Keratinocyte (primary cell): ENCODE measurements around the gene BCAT1. TPM values are rescaled to one million over a fixed set of nuclear protein-coding genes. Genes with fewer than 3 reads are reported as not detected.

Source experiments
- DNase-seq: peaks from one replicate; pipeline ENCODE4 v3.0.0-alpha.2; 2011; ENCODE audit warnings: low read depth, missing footprints, low spot score
- FAIRE-seq: peaks from 2 replicates; lab custom pipeline; 2011; peaks lifted over from hg19 to GRCh38; lab: Jason Lieb, UNC
- H2AFZ ChIP-seq: 2 replicates; pipeline ENCODE4 v1.6.0; 2012; ENCODE audit warnings: low read length, control low read depth, inconsistent platforms; ENCODE audit not compliant: control insufficient read depth
- H3K27ac ChIP-seq: 2 replicates; pipeline ENCODE4 v1.5.1; 2011; ENCODE audit warnings: low read length; ENCODE audit not compliant: control insufficient read depth, insufficient read depth
- H3K27me3 ChIP-seq: 3 replicates; pipeline ENCODE4 v1.6.0; 2011; ENCODE audit warnings: low read length; ENCODE audit not compliant: control insufficient read depth, insufficient read depth; ENCODE audit errors: extremely low read depth
- H3K36me3 ChIP-seq, 2 experiments: 2 replicates in 1 of 2; 3 replicates in 1 of 2; pipeline ENCODE4 v1.5.1; 2011; ENCODE audit warnings: low read length in 2 of 2, mild to moderate bottlenecking in 1 of 2; ENCODE audit not compliant: control insufficient read depth in 2 of 2, insufficient read depth in 2 of 2; ENCODE audit errors: extremely low read depth in 1 of 2
- H3K4me1 ChIP-seq: 3 replicates; pipeline ENCODE4 v1.5.1; 2011; ENCODE audit warnings: low read length; ENCODE audit not compliant: control insufficient read depth, insufficient read depth; ENCODE audit errors: extremely low read depth
- H3K4me2 ChIP-seq: 3 replicates; pipeline ENCODE4 v1.6.0; 2011; ENCODE audit warnings: low read depth, low read length; ENCODE audit not compliant: control insufficient read depth, insufficient read depth; ENCODE audit errors: extremely low read depth
- H3K4me3 ChIP-seq, 3 experiments: fragments of 200-600 bp in 1 of 3; sonication (generic) in 1 of 3; 2 replicates in 2 of 3; 3 replicates in 1 of 3; pipeline ENCODE4 v1.5.1; 2011 to 2016; ENCODE audit warnings: low read length in 3 of 3, mild to moderate bottlenecking in 3 of 3, control low read depth in 2 of 3, inconsistent platforms in 1 of 3, low read depth in 1 of 3, mixed read lengths in 1 of 3, mixed run types in 1 of 3, moderate library complexity in 1 of 3; ENCODE audit not compliant: control insufficient read depth in 2 of 3, insufficient read depth in 2 of 3; ENCODE audit errors: extremely low read depth in 1 of 3
- H3K79me2 ChIP-seq: 2 replicates; pipeline ENCODE4 v1.6.0; 2012; ENCODE audit warnings: low read length; ENCODE audit not compliant: control insufficient read depth, insufficient read depth
- H3K9ac ChIP-seq: 3 replicates; pipeline ENCODE4 v1.6.0; 2011; ENCODE audit warnings: low read length; ENCODE audit not compliant: control insufficient read depth, insufficient read depth; ENCODE audit errors: extremely low read depth
- H3K9me1 ChIP-seq: 3 replicates; pipeline ENCODE4 v1.6.0; 2011; ENCODE audit warnings: low read length; ENCODE audit not compliant: control insufficient read depth, insufficient read depth; ENCODE audit errors: extremely low read depth
- H3K9me3 ChIP-seq: 2 replicates; pipeline ENCODE4 v1.5.1; 2012; ENCODE audit warnings: low read depth, low read length; ENCODE audit not compliant: control insufficient read depth
- H4K20me1 ChIP-seq: 3 replicates; pipeline ENCODE4 v1.6.0; 2011; ENCODE audit warnings: low read length; ENCODE audit not compliant: control insufficient read depth, insufficient read depth; ENCODE audit errors: extremely low read depth
- CTCF ChIP-seq, 3 experiments: IDR thresholded peaks in 1 of 3; conservative IDR thresholded peaks in 1 of 3; optimal IDR thresholded peaks in 1 of 3; 2 replicates in 2 of 3; 3 replicates in 1 of 3; pipeline versions ENCODE3 to v1.5.1; 2011; ENCODE audit warnings: low read length in 3 of 3, mild to moderate bottlenecking in 3 of 3, moderate library complexity in 2 of 3, control low read depth in 1 of 3, inconsistent platforms in 1 of 3; ENCODE audit not compliant: insufficient read depth in 2 of 3; ENCODE audit errors: extremely low read depth in 1 of 3
- EZH2 ChIP-seq: IDR thresholded peaks from one replicate; pipeline ENCODE4 v1.6.1; 2012; ENCODE audit warnings: inconsistent platforms, mild to moderate bottlenecking, low read length, moderate library complexity
- dilution Hi-C: fragments of 300-500 bp; cut with MboI; formaldehyde crosslinking; loops from one replicate; pipeline ENCODE4 v1.7.0; 2020; ENCODE audit warnings: low sequenced_read_pairs; ENCODE audit not compliant: extremely low pct_ligation_motif_present
- polyA plus RNA-seq, 5 experiments: library from polyadenylated mRNA; depleted of rRNA in 3 of 5; stranded (reverse) in 3 of 5; stranded (forward) in 1 of 5; unstranded in 1 of 5; fragments of >200 nt; gene quantifications; 1 replicate in 1 of 5; 2 replicates in 3 of 5; 3 replicates in 1 of 5; pipeline versions ENCODE4 v1.2.1 to v1.2.3, GENCODE V29; 2011 to 2012; ENCODE audit warnings: missing spikeins in 2 of 5, low read depth in 1 of 5, low replicate concordance in 1 of 5

BCAT1 gene
- polyA plus RNA-seq, 1 donor (not counting 4 experiments of a cell fraction or from before 2014, with no cell fraction given) = 6.5 TPM

- Histone ChIP-seq H2AFZ (no peak overlapping the region), H3K79me2 (peaks cover 3% of the 10 kb centered on the region), H3K9ac (no peak overlapping the region), H3K36me3 (no peaks in the 10 kb centered on the region), H3K27ac (no peak overlapping the region), H4K20me1 (no peaks in the 10 kb centered on the region), H3K9me1 (no peaks in the 10 kb centered on the region), H3K9me3 (no peaks in the 10 kb centered on the region), H3K4me1 (peaks cover 23% of the 10 kb centered on the region), H3K4me2 (no peak overlapping the region), H3K27me3 (no peaks in the 10 kb centered on the region), H3K4me3 (no peak overlapping the region)
- TF ChIP-seq EZH2 (no peak), CTCF (optimal IDR thresholded peaks at IDR 0.05 in 1 of 3, IDR thresholded peaks at IDR 0.05 in 1 of 3, conservative IDR thresholded peaks at IDR 0.05 in 1 of 3; ENCODE audit: extremely low read depth in 1 of 3, insufficient read depth in 2 of 3, low read length in 3 of 3) (no peak)
- dilution Hi-C loops = no loop called here
- FAIRE-seq = no peak
- DNase-seq = no peak
These were observed 28.8 kb downstream of the BCAT1 start for GRCh38 chr12:24920141-24920540.

- H3K4me2 ChIP-seq = no peak overlapping the region
- no peak overlapping the region for H3K9ac ChIP-seq
- H3K4me1 ChIP-seq = peaks cover 23% of the 10 kb centered on the region
- no peak overlapping the region for H3K27ac ChIP-seq
- TF ChIP-seq EZH2 (no peak), CTCF (optimal IDR thresholded peaks at IDR 0.05 in 1 of 3, IDR thresholded peaks at IDR 0.05 in 1 of 3, conservative IDR thresholded peaks at IDR 0.05 in 1 of 3; ENCODE audit: extremely low read depth in 1 of 3, insufficient read depth in 2 of 3, low read length in 3 of 3) (no peak)
- no peak overlapping the region for H2AFZ ChIP-seq
- no peak for DNase-seq
- dilution Hi-C loops = no loop called here
- H3K79me2 ChIP-seq = peaks cover 3% of the 10 kb centered on the region
- no peaks in the 10 kb centered on the region for H3K27me3 ChIP-seq
- no peaks in the 10 kb centered on the region for H3K36me3 ChIP-seq
- H4K20me1 ChIP-seq = no peaks in the 10 kb centered on the region
- H3K9me3 ChIP-seq = no peaks in the 10 kb centered on the region
- no peaks in the 10 kb centered on the region for H3K9me1 ChIP-seq
- no peak for FAIRE-seq
- H3K4me3 ChIP-seq = no peak overlapping the region
These were observed 29.4 kb downstream of the BCAT1 start for GRCh38 chr12:24919346-24920001.
